CD4-positive, alpha-beta T cell treated with Interleukin-2 at 100 ng/mL for 4 hours (primary cell): ENCODE results near the gene ESYT3.
A peak's percentile ranks its signal among the peaks of the same experiment; 100 is the strongest.
"Not testable (repeated sequence)": the region's sequence is repeated elsewhere in the genome, so short reads cannot be mapped to it uniquely, and the experiment has no call there.

Experiments used
- DNase-seq: peaks from one replicate; pipeline ENCODE4 v3.0.0-alpha.2; 2020; ENCODE audit warnings: low spot score

ESYT3 gene

DNA sequence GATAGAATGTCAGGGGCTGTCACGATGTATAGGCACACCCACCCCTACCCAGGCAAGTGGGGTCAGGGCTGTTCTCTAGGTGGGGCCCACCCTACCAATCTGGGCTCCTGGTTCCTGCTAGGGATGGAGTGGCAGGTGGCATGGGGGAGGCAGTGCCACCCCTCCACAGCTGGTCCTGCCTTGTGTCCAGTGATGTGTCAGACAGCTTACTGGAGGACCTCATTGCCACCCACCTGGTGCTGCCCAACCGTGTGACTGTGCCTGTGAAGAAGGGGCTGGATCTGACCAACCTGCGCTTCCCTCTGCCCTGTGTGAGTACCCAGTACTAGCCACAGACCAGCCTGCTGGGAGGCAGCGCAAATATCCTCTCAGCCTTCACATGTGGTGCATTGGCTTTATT lies 27.5 kb downstream of the ESYT3 start:
- no peak for DNase-seq

GRCh38 chr3:138463724-138464490 lies 29.5 kb downstream of the ESYT3 start:
- no peak for DNase-seq

DNA sequence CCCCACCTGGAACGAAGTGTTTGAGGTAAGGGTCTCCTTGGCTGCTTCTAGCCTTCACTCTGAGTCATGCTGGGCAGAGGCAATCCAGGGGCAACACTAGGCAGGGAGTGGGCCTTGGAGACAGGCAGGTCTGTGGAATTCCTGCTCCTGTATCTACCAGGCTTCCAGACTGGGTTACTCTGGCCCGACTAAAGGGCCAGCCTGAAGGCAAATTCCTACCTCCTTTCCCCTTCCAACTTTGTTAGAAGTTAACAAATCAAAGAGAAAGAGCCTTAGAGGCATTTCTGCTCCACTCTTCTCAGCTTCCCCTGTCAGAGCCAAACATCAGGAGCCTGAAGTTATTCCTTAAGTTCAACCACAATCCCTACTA lies 30.1 kb downstream of the ESYT3 start:
- no peak for DNase-seq

GRCh38 chr3:138465451-138465850 lies 31.0 kb downstream of the ESYT3 start:
- DNase-seq = no peak

DNA sequence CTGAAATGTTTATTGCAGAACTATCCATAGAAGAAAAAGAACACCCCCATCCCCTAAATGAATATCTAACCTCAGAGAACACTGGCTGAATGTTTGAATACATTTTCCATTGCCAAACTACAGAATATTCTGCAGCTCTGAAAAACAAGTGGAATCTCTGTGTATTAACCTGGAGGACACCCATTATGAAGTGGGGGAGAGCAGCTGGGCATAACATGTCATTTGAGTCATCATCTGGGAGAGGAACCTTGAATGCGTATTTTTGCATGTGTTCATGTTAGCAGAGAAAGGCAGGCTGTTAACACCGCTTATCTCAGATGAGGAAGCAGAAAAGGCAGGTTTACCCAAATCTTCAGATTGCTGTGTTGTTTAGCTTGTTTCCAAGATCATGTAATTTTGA lies 31.5 kb downstream of the ESYT3 start:
- DNase-seq = no peak

DNA sequence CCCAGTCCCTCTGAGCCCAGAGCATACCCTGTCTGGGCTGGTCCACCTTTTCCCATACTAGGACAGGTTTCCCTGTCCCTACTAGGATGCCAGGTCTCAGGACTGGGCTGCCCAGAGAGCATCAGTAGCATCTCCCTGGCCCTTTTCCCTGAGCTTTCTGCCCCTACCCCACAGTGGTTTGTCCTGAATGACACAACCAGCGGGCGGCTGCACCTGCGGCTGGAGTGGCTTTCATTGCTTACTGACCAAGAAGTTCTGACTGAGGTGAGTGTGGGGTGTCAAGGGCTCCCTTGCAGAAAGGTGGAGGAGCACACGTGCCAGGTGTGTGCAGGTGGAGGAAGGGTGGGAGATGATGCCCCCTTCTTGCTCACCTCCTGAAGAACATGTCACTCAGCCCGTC lies 33.5 kb downstream of the ESYT3 start:
- DNase-seq = no peak

DNA sequence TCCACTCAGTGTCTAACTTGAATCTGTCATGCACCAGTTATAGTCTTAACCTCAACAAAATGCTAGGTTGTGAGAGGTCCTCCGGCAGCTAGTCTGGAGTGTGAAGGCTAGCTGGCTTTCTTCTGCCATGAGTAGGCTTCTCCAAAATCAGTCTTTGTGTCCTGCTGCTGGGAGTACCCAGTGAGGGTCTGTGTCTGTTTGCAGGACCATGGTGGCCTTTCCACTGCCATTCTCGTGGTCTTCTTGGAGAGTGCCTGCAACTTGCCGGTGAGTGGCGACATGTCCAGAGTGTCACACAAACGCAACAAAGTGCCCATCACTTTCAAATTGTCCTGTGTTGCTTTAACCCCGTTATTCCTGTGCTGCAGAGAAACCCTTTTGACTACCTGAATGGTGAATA lies 34.0 kb downstream of the ESYT3 start:
- DNase-seq = no peak

GRCh38 chr3:138468886-138469285 lies 34.5 kb downstream of the ESYT3 start:
- no peak for DNase-seq

GRCh38 chr3:138469874-138470273 lies 35.5 kb downstream of the ESYT3 start:
- DNase-seq = no peak

GRCh38 chr3:138470687-138471086 lies 36.3 kb downstream of the ESYT3 start:
- DNase-seq = no peak

DNA sequence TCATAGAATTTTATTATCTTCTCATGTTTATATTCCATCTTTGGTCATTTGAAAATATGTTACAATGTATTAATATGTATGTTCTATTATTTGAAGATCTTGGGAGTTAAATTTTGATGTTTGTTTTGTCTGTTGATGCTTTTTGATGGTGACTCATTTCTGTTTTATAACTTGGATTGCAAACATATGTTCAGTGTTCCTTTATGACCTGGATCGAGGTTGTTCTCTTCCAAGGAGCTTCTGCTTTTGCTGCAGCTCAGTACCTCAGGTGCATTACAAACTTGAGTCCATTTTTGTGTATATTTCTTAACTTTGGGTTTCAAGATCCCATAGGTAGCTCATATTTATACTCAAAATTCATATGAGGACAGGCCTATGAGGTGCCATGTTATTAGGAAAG lies 37.1 kb downstream of the ESYT3 start:
- DNase-seq = no peak

GRCh38 chr3:138472141-138472825 lies 37.9 kb downstream of the ESYT3 start:
- no peak for DNase-seq

DNA sequence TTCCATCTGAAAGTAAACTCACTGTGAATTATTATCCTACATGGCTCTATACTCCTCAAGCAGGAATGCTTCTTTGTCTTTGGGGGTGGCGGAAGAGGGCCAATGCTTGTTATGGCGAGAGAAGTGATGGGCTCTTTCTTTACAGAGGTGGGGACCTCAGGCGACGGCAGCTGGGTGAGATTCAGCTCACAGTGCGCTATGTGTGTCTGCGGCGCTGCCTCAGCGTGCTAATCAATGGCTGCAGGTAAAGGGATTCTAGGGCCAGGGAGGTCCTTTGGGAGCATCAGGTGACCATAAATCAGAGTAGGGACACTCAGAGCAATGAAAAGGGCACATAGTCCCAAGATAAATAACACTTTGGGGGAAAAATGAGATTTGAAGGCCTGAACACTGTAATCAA lies 39.0 kb downstream of the ESYT3 start:
- no peak for DNase-seq

- DNase-seq = no peak
Observed at GRCh38 chr3:138474163-138474562, 39.7 kb downstream of the ESYT3 start.

DNA sequence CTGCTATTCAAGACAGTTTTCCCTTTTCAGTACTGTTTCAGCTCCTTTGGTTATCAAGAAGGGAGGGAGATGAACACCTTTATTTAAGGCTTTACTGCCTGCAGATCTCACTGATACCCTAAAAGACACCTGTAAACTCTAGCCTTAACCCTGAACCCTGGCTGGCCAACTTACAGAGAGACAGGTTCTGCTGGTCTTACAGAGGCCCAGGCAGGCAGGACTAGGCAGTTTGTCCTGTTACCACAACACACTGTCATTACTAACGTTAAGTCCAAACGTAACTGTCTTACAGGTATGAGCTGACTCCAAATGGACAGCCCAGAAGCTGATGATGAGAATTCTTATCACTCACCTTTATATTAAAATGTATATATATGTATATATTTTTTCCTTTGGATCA lies 42.1 kb downstream of the ESYT3 start:
- no peak for DNase-seq

- DNase-seq = no peak
Observed at GRCh38 chr3:138477120-138477519, 42.7 kb downstream of the ESYT3 start.

DNA sequence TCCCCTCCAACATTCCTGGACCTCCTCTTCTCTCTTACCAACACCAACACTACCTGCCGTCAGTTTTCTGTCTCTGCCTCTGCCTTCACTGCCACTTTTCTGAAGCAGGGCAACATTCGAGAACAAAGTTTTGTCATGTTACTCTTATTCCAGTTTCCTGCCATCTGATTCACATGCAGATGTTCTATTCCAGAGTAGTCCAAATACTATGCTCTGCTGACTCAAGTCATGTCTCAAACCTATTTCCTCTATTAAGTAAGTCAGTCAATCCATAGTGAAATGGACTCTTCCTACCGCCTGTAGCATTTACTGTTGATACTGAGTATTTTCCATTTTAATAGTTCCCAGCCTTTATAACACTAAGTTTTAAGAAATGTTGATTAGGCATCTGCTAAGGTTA lies 43.4 kb downstream of the ESYT3 start:
- DNase-seq = no peak

DNA sequence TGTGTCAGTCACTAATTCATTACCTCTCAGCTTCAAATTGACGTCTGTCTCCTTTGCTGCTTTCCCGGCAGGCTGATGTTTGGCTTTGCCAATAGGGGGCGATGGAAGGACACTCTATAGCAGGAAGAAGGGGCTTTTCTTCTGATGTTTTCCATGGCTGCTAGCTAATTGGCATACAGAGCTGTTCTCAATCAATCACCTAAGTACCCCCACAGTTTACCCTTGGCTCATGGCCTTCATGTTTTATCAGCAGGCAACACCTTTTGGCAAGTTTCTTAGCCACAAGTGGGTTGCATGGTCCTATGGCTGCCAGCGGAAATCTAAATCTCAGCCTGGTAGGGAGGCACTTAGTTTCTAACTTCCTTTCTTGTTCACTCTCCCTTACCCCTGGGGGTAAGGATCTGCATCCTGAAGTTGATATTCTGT lies 45.0 kb downstream of the ESYT3 start:
- DNase-seq = peak; percentile 32

- DNase-seq = not testable (repeated sequence)
Observed at GRCh38 chr3:138484672-138485071, 50.3 kb downstream of the ESYT3 start.

DNA sequence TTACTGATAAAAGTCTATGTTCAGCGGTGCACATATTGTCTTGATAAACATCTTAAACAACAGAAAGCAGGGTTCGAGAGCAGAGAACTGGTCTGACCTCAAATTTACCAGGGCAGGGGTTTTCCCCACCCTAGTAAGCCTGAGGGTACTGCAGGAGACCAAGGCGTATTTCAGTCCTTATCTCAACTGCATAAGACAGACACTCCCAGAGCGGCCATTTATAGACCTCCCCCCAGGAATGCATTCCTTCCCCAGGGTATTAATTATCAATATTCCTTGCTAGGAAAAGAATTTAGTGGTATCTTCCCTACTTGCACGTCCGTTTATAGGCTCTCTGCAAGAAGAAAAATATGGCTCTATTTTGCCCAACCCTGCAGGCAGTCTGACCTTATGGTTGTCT lies 52.2 kb downstream of the ESYT3 start:
- not testable (repeated sequence) for DNase-seq

- DNase-seq = no peak
Observed at GRCh38 chr3:138491971-138492370, 57.6 kb downstream of the ESYT3 start.

GRCh38 chr3:138492980-138493675 lies 58.7 kb downstream of the ESYT3 start:
- no peak for DNase-seq
